Islet precursor cell (in vitro differentiated cells): ENCODE results near the gene MYL5.
"Not testable (repeated sequence)": the region's sequence is repeated elsewhere in the genome, so short reads cannot be mapped to it uniquely, and the experiment has no call there.

ENCODE experiments used
- DNase-seq: peaks from one replicate; pipeline ENCODE4 v3.0.0-alpha.2; 2018

MYL5 gene

GRCh38 chr4:657834-658667 lies 16.3 kb upstream of the MYL5 start:
- DNase-seq = no peak

DNA sequence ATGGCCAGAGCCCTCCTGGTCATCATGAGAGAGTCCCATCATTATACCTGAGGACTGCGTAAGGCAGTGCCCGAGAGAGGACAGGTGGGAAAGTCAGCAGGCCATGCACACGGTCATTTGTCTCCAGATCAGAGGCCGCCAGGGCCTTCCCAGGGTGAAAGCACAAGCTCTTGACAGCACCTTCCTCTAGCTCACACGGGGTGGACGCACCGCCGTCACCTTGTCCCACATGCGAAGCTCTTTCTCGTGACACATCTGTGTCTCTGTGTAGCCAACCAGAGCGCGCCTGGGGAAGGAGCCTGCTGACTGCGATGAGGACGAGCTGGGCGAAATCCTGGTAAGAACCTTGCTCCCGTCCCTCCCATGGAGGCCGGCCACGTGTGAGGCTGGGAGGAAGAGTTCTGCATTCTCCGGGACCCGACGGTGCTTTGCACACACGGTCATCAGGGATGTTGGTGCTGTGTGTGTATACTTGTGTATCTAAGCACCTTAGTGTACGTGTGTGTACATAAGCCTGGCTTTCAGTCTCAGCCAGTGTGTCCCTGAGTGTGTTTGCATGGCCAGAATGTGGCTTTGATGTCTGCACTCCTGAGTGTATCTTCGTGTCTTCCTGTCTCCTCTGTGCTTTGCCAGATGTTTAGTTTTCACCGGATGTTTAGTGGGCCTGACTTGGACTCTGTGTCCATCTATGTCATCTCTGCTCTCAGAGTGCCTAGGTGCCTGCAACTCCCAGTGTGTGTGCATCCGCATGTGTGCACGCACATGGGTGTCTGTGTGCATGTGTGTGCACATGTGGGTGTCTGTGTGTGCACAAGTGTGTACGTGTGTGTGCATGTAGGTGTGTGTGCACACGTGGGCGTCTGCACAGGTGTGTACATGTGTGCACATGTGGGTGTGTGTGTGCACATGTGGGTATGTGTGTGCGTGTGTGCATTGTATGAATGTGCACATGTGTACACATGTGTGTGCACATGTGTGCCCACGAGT lies 15.4 kb upstream of the MYL5 start:
- no peak for DNase-seq

- no peak for DNase-seq
These were observed 14.5 kb upstream of the MYL5 start for GRCh38 chr4:659851-660250.

DNA sequence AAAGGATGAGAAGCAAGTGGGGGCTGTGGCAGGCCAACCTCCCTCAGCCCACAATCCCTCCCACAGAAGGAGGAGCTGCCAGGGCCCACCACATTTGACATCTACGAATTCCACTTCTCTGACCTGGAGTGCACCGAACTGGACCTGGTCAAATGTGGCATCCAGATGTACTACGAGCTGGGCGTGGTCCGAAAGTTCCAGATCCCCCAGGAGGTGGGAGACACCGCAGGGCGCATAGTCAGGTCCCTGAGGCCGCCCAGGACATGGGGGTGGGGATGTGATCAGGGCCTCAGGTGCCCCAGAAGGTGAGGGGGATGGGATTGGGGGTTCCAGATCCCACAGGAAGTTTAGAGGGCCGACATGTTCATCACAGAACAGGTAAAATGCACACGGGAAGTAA lies 13.9 kb upstream of the MYL5 start:
- no peak for DNase-seq

GRCh38 chr4:661231-661630 lies 13.1 kb upstream of the MYL5 start:
- no peak for DNase-seq

- DNase-seq = no peak
These were observed 12.2 kb upstream of the MYL5 start for GRCh38 chr4:661881-662761.

DNA sequence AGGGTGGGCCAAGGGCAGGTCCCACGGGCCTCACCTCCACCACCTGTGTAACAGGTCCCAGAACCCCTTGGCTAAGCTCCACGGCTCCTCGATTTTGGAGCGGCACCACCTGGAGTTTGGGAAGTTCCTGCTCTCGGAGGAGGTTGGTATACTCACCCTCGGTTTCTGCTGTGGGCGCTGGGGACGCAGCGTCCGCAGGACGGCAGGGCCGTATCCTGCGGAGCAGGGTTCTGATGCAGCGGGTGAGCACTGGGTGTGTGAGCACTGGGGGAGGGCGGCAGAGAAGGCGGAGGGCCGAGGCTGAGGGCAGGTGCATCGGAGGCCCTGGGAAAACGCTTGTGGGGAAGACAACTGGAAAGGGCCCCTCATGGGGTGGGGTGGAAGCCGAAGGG lies 11.3 kb upstream of the MYL5 start:
- DNase-seq = no peak

GRCh38 chr4:663438-664428 lies 10.6 kb upstream of the MYL5 start:
- DNase-seq = peak; percentile 79

- DNase-seq = no peak
These were observed 9.6 kb upstream of the MYL5 start for GRCh38 chr4:664713-665231.

GRCh38 chr4:665381-665750 lies 9.0 kb upstream of the MYL5 start:
- no peak for DNase-seq

- DNase-seq = no peak
These were observed 8.4 kb upstream of the MYL5 start for GRCh38 chr4:665751-666435.

GRCh38 chr4:666436-666810 lies 7.9 kb upstream of the MYL5 start:
- no peak for DNase-seq

- DNase-seq = no peak
These were observed 7.4 kb upstream of the MYL5 start for GRCh38 chr4:666822-667544.

DNA sequence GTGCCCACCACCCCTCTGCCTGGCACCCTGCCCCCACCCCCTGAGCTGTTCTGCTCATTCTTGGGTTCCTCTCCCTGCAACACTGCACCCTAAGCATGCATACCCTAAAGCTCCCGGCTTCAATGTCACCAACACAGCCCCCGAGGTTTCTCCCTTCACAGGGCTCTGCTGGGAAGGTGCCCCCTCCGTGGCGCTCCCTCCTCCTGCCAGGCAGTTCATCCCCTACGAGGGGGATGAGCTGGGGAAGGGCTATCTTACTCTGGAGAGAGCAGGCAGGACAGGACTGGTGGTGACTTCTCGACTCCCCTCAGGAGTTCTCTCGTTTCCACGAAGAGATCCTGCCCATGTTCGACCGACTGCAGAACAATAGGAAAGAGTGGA lies 6.8 kb upstream of the MYL5 start:
- no peak for DNase-seq

- DNase-seq = not testable (repeated sequence)
These were observed 6.1 kb upstream of the MYL5 start for GRCh38 chr4:668219-668618.

- not testable (repeated sequence) for DNase-seq
These were observed 4.4 kb upstream of the MYL5 start for GRCh38 chr4:669806-670559.

GRCh38 chr4:671769-672168 lies 2.6 kb upstream of the MYL5 start:
- no peak for DNase-seq

- DNase-seq = no peak
These were observed 822 bp upstream of the MYL5 start for GRCh38 chr4:673349-674091.
